Measurements from ENCODE around the gene TVP23C. TPM values are rescaled to one million over a fixed set of nuclear protein-coding genes. Genes with fewer than 3 reads are reported as not detected.
"Not testable (repeated sequence)": the region's sequence is repeated elsewhere in the genome, so short reads cannot be mapped to it uniquely, and the experiment has no call there.

The TVP23C gene
- 23.4 and 33.8 TPM in 2 replicates for total RNA-seq (2014; rRNA removed; shearing (Covaris generic))

GRCh38 chr17:15563375-15563857, at the start of gene TVP23C:
TSS of gene TVP23C (minus strand) at chr17:15563483. CDS start at chr17:15563448, 35 bp downstream.
- DNase-seq (ENCODE audit: low read depth), result peak; percentile 90

- DNase-seq (ENCODE audit: low read depth), result not testable (repeated sequence)
Measured at GRCh38 chr17:15592960-15593359, 29.7 kb upstream of the TVP23C start.

- DNase-seq (ENCODE audit: low read depth), result not testable (repeated sequence)
Measured at GRCh38 chr17:15591986-15592385, 28.7 kb upstream of the TVP23C start.

GRCh38 chr17:15590844-15591243, 27.6 kb upstream of the TVP23C start:
- DNase-seq (ENCODE audit: low read depth), result not testable (repeated sequence)

- DNase-seq (ENCODE audit: low read depth), result peak; percentile 18
Measured at GRCh38 chr17:15589544-15590536, 26.6 kb upstream of the TVP23C start.

- not testable (repeated sequence) for DNase-seq (ENCODE audit: low read depth)
Measured at GRCh38 chr17:15588017-15588416, 24.7 kb upstream of the TVP23C start.

- not testable (repeated sequence) for DNase-seq (ENCODE audit: low read depth)
Measured at GRCh38 chr17:15583313-15583712, 20.0 kb upstream of the TVP23C start.

GRCh38 chr17:15581462-15581861, 18.2 kb upstream of the TVP23C start:
- not testable (repeated sequence) for DNase-seq (ENCODE audit: low read depth)

GRCh38 chr17:15576848-15577247, 13.6 kb upstream of the TVP23C start:
- DNase-seq (ENCODE audit: low read depth), result not testable (repeated sequence)

GRCh38 chr17:15574660-15575059, 11.4 kb upstream of the TVP23C start:
- not testable (repeated sequence) for DNase-seq (ENCODE audit: low read depth)

- DNase-seq (ENCODE audit: low read depth), result not testable (repeated sequence)
Measured at GRCh38 chr17:15573870-15574269, 10.6 kb upstream of the TVP23C start.

- not testable (repeated sequence) for DNase-seq (ENCODE audit: low read depth)
Measured at GRCh38 chr17:15562613-15563374, 489 bp downstream of the TVP23C start.

GRCh38 chr17:15561439-15561838, 1.8 kb downstream of the TVP23C start:
- DNase-seq (ENCODE audit: low read depth), result not testable (repeated sequence)

GRCh38 chr17:15558403-15559105, 4.7 kb downstream of the TVP23C start:
- not testable (repeated sequence) for DNase-seq (ENCODE audit: low read depth)

- not testable (repeated sequence) for DNase-seq (ENCODE audit: low read depth)
Measured at GRCh38 chr17:15557334-15557832, 5.9 kb downstream of the TVP23C start.

GRCh38 chr17:15552932-15553331, 10.4 kb downstream of the TVP23C start:
- not testable (repeated sequence) for DNase-seq (ENCODE audit: low read depth)

- not testable (repeated sequence) for DNase-seq (ENCODE audit: low read depth)
Measured at GRCh38 chr17:15549552-15549951, 13.7 kb downstream of the TVP23C start.

- not testable (repeated sequence) for DNase-seq (ENCODE audit: low read depth)
Measured at GRCh38 chr17:15546604-15547003, 16.7 kb downstream of the TVP23C start.

GRCh38 chr17:15540371-15541219, 22.7 kb downstream of the TVP23C start:
- DNase-seq (ENCODE audit: low read depth), result not testable (repeated sequence)

GRCh38 chr17:15533122-15533521, 30.2 kb downstream of the TVP23C start:
- DNase-seq (ENCODE audit: low read depth), result not testable (repeated sequence)
